Measurements from ENCODE around the gene ADCY10.
"Not testable (repeated sequence)": the region's sequence is repeated elsewhere in the genome, so short reads cannot be mapped to it uniquely, and the experiment has no call there.

ADCY10 gene

DNA sequence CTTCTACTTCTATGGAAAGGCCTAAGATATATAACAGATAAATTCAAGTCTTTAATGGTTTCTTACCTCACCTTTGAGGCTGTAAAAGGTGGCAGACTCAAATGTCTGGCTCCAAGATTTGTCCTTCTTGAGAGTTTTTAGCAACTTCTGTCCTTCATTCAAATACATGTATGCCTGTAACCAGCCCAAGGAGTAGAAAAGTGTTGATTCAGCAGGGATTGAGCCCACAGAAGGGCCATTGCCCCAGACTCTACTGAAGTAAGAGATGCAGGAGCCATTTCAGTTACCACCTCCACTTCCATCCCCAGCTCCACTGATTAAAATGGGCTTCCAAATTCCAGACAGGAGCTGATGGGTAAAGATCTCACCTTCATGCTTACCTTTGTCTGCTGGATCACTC lies 80.0 kb downstream of the ADCY10 start:
- DNase-seq (ENCODE audit: low read depth), result no peak
- no peak for TF ChIP-seq CTCF (IDR thresholded peaks at IDR 0.05; ENCODE audit: control insufficient read depth, extremely low read depth, insufficient read depth)
- no peak overlapping the region for H3K4me3 ChIP-seq (ENCODE audit: low read depth, low read length)

DNA sequence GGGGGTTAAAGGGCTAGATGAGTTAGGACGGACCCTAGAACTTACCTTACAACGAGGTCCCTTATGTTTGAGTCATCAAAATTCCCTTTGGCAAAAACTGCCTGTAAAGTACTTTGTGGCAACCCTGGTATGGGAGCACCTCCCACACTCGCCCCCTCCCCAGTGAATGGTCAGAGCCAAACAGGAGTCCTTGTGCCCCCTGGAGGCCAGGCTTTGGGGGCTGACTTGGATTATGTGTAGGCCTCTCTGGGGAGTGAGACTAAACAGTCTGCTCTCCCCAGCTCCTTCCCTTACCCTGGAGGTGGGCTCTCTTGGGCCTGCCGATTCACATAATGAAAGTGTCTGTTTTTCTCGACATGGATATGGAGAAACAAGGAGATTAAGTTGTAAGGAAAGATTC lies 81.2 kb downstream of the ADCY10 start:
- no peak for DNase-seq (ENCODE audit: low read depth)
- no peak for TF ChIP-seq CTCF (IDR thresholded peaks at IDR 0.05; ENCODE audit: control insufficient read depth, extremely low read depth, insufficient read depth)

DNA sequence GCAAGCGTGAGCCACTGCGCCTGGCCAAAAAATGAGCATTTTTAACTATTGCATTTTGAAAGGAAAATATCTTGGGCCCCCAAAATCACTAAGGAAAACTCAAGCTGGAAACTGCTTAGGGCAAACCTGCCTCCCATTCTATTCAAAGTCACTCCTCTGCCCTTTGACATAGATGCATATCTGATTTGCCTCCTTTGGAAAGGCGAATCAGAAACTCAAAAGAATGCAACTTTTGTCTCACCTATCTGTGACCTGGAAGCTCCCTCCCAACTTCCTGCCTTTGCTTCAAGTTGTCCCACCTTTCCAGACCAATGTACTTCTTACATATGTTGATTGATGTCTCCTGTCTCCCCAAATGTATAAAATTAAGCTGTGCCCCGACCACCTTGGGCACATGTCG lies 83.3 kb downstream of the ADCY10 start:
- not testable (repeated sequence) for H3K4me3 ChIP-seq (ENCODE audit: low read depth, low read length); DNase-seq (ENCODE audit: low read depth)

More for the DNA sequence above, 81.2 kb downstream of the ADCY10 start:
- H3K4me3 ChIP-seq (ENCODE audit: low read depth, low read length), result no peak overlapping the region

DNA sequence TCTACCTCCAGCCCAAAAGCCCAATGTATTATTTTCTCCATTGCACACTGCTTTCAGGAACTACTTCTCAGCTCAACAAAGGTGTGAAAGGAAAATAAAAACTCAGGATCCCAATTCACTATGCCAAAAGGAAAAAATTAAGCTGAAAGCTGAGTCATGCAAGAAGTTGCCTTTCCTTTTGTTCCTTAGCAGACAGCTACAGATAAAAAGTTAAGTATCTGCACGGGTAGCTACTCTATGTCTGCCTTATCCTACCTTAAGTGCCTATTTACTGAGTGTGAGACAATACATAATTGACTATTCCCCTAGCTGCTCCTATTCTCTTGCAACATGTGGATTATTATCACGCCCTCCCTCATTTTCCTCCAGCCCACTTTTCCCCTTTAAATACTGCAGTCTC lies 84.1 kb downstream of the ADCY10 start:
- TF ChIP-seq CTCF (IDR thresholded peaks at IDR 0.05; ENCODE audit: control insufficient read depth, extremely low read depth, insufficient read depth), result no peak
- DNase-seq (ENCODE audit: low read depth), result no peak

GRCh38 chr1:167826127-167826526 lies 87.8 kb downstream of the ADCY10 start:
- no peak for TF ChIP-seq CTCF (IDR thresholded peaks at IDR 0.05; ENCODE audit: control insufficient read depth, extremely low read depth, insufficient read depth)
- no peak for DNase-seq (ENCODE audit: low read depth)
- H3K4me3 ChIP-seq (ENCODE audit: low read depth, low read length), result no peak overlapping the region

More for the DNA sequence above, 84.1 kb downstream of the ADCY10 start:
- H3K4me3 ChIP-seq (ENCODE audit: low read depth, low read length), result no peak overlapping the region

GRCh38 chr1:167825419-167826079 lies 88.4 kb downstream of the ADCY10 start:
- TF ChIP-seq CTCF (IDR thresholded peaks at IDR 0.05; ENCODE audit: control insufficient read depth, extremely low read depth, insufficient read depth), result no peak
- DNase-seq (ENCODE audit: low read depth), result no peak
- no peak overlapping the region for H3K4me3 ChIP-seq (ENCODE audit: low read depth, low read length)

- TF ChIP-seq CTCF (IDR thresholded peaks at IDR 0.05; ENCODE audit: control insufficient read depth, extremely low read depth, insufficient read depth), result no peak
- no peak overlapping the region for H3K4me3 ChIP-seq (ENCODE audit: low read depth, low read length)
- no peak for DNase-seq (ENCODE audit: low read depth)
These were observed 89.7 kb downstream of the ADCY10 start for GRCh38 chr1:167824163-167824794.
